Activated CD4-positive, alpha-beta T cell treated with anti-CD3 and anti-CD28 coated beads for 36 hours (primary cell): ENCODE results near the gene SPSB1. TPM values are rescaled to one million over a fixed set of nuclear protein-coding genes. Genes with fewer than 3 reads are reported as not detected.

Source experiments
- ATAC-seq: fragments of 200-7000 bp; cut with Tn5 transposase; one replicate; pipeline ENCODE4 v1.10.0; 2021; ENCODE audit warnings: mild to moderate bottlenecking, moderate library complexity
- CTCF ChIA-PET: fragments of 350-600 bp; sonication (Branson Sonifier 250); formaldehyde crosslinking; loops from one replicate; lab custom pipeline; 2021; ENCODE audit warnings: antibody characterized with exemption; lab: Charles Lee
- POLR2A ChIA-PET: fragments of 350-600 bp; sonication (Branson Sonifier 250); formaldehyde crosslinking; loops from one replicate; lab custom pipeline; 2021; ENCODE audit warnings: antibody characterized with exemption, inconsistent platforms; lab: Charles Lee
- DNase-seq: peaks from one replicate; pipeline ENCODE4 v3.0.0-alpha.2; 2020
- H3K27ac Mint-ChIP-seq: one replicate; pipeline ENCODE4 v1.8.0; 2021; ENCODE audit warnings: mixed read lengths
- H3K27me3 Mint-ChIP-seq: one replicate; pipeline ENCODE4 v1.8.0; 2021; ENCODE audit warnings: mixed read lengths
- H3K36me3 Mint-ChIP-seq: one replicate; pipeline ENCODE4 v1.8.0; 2021; ENCODE audit warnings: low read depth, mixed read lengths
- H3K4me1 Mint-ChIP-seq: one replicate; pipeline ENCODE4 v1.8.0; 2021; ENCODE audit warnings: mixed read lengths
- H3K4me3 Mint-ChIP-seq: one replicate; pipeline ENCODE4 v1.8.0; 2021; ENCODE audit warnings: mild to moderate bottlenecking, moderate library complexity, mixed read lengths
- H3K9me3 Mint-ChIP-seq: one replicate; pipeline ENCODE4 v1.8.0; 2021; ENCODE audit warnings: low read depth, mixed read lengths
- intact Hi-C, 2 experiments: fragments of 100-400 bp; cut with DNase I in 1 of 2; cut with micrococcal nuclease in 1 of 2; formaldehyde crosslinking; loops; one replicate each; pipeline versions ENCODE4 v1.14.2 to v1.15.1; 2022 to 2024; cut with DNase I, micrococcal nuclease
- total RNA-seq, 2 experiments: library from RNA; stranded (reverse); gene quantifications; one replicate each; pipeline ENCODE4 v1.2.3, GENCODE V29; 2021

SPSB1 gene
- total RNA-seq, 2 experiments from 2014 or later: 5.7 to 6.8 TPM

DNA sequence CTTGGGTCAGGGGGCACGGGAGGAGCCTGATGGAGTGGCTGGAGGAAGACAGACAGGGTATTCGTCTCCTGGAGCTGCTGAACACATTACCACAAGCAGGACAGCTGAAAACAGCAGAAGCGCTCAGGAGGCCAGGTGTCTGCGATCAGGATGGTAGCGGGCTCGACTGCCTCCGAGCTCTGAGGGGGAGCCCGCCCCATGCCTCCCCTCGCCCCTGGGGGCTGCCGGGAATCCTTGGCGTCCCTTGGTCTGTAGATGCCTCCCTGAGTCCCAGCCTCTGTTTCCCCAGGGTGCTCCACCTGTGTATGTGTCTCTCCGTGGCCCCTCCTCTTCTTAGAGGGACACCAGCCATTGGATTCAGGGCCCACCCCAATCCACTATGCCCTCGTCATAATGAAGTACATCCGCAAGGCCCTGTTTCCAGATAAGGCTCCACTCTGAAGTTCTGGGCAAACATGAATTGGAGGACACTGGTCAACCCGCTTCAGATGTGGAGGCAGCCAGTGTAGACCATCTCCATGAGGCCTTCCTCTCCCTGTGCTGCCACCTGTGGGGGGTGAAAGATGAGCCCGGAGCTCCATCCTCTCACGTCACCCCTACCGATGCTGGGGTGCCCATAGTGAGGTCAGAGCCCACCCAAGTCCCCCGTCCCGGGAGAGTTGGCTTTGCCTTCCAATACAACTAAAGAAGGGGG lies 67.8 kb downstream of the SPSB1 start:
- DNase-seq (no peak), ATAC-seq (no peak)
- Mint-ChIP-seq H3K27ac (no peak overlapping the region), H3K9me3 (no peaks in the 10 kb centered on the region), H3K27me3 (no peaks in the 10 kb centered on the region), H3K36me3 (peaks cover 7% of the 10 kb centered on the region), H3K4me3 (no peak overlapping the region), H3K4me1 (no peaks in the 10 kb centered on the region)
- CTCF ChIA-PET: interaction anchor here (0.6 kb wide), 1 partner anchor 96 kb away, joined by 6 read pairs; no protein-coding TSS in a partner anchor
- POLR2A ChIA-PET: interaction anchor here (0.6 kb wide), 1 partner anchor 21 kb away, joined by 3 read pairs; no protein-coding TSS in a partner anchor
- intact Hi-C loops: no loop called here

DNA sequence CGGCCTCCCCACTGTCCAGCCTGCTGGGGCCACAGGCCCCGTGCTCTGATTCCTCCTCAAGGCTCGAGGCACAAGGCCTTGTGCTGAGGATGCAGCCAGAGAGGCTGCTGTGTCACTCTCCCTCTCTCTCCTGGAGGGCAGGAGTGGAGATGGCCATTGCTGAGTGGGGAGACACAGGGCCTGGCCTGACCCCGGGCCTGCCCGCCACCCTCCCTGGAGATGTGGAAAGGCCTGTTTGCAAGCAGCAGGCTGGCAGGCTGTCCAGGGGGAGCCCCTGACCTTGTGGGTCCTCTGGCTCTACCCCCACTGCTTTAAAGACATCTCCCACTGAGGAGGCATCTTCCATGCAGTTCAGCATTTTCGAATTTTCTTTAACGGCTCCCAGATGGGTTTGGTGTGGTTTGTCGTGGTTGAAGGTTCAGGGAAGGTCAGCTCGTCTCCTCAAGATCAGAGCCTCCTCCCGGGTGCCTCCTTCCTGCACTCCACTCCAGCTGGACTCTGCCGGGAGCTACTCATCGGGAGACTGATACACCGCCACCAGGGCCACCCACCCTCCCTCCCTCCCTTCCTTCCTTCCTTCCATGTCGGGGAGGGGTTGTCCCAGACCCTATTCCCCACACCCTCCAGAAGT lies 69.1 kb downstream of the SPSB1 start:
- ChIA-PET CTCF (no interaction called here), POLR2A (no interaction called here)
- peaks cover under 1% of the 10 kb centered on the region for H3K36me3 Mint-ChIP-seq

DNA sequence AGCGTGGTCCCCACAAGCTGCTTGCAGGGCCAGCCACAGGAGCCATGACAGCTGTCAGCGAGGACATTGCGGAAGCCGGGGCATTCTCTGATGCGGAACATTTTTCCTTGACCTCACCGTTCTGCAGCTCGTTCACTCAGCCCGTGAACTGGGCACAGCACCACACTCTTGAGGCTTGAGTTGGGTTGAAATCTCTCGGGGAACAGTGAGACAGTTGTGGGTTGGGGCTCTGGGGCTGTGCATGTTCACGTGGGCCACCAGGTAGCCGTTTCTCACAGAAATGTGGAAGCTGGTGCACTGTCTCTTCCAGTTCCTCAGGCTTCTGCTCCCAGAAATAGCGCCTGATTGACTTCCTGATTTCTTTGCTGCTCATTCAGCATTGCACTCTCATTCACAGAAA lies 69.8 kb downstream of the SPSB1 start:
- H3K4me3 Mint-ChIP-seq: no peak overlapping the region
- peaks cover under 1% of the 10 kb centered on the region for H3K4me1 Mint-ChIP-seq
- no peaks in the 10 kb centered on the region for H3K36me3 Mint-ChIP-seq
- CTCF ChIA-PET: interaction anchor here (0.8 to 1.6 kb wide), 2 partner anchors 10 to 95 kb away, joined by 3 to 4 read pairs; no protein-coding TSS in a partner anchor
- intact Hi-C loops: no loop called here
- H3K9me3 Mint-ChIP-seq: no peaks in the 10 kb centered on the region
- DNase-seq: no peak
- no peaks in the 10 kb centered on the region for H3K27me3 Mint-ChIP-seq
- ATAC-seq: no peak
- POLR2A ChIA-PET: no interaction called here
- no peak overlapping the region for H3K27ac Mint-ChIP-seq

More for the DNA sequence above, 69.1 kb downstream of the SPSB1 start:
- DNase-seq (no peak), ATAC-seq (no peak)
- intact Hi-C loops: no loop called here
- Mint-ChIP-seq H3K4me1 (no peaks in the 10 kb centered on the region), H3K27ac (no peak overlapping the region), H3K9me3 (no peaks in the 10 kb centered on the region), H3K27me3 (no peaks in the 10 kb centered on the region), H3K4me3 (no peak overlapping the region)

DNA sequence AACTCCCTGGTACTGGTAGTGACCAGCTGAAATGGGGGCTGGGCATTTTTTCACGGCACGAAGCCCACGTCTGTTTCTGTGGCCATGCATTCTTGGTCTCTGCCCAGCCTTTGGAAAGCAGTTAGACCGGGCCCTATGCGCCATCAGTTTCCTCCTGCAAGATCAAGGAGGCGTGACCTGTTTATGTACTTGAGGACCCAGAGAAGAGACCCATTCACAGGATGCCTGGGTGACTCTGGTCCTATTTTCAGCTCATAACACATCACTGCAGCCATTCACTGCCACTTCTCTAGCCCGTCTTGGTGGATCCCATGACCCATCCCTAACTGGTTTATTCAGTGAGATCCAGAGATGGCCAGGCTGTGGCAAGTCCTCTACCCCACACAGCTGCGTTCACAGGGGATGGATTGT lies 70.4 kb downstream of the SPSB1 start:
- CTCF ChIA-PET: interaction anchor here (0.8 to 1.6 kb wide), 2 partner anchors 9 to 96 kb away, joined by 3 to 4 read pairs; no protein-coding TSS in a partner anchor
- H3K4me3 Mint-ChIP-seq: no peak overlapping the region
- no peaks in the 10 kb centered on the region for H3K9me3 Mint-ChIP-seq
- POLR2A ChIA-PET: no interaction called here
- H3K27ac Mint-ChIP-seq: no peak overlapping the region
- intact Hi-C loops: no loop called here
- DNase-seq (no peak), ATAC-seq (no peak)
- no peaks in the 10 kb centered on the region for H3K27me3 Mint-ChIP-seq
- peaks cover 5% of the 10 kb centered on the region for H3K4me1 Mint-ChIP-seq
- no peaks in the 10 kb centered on the region for H3K36me3 Mint-ChIP-seq

DNA sequence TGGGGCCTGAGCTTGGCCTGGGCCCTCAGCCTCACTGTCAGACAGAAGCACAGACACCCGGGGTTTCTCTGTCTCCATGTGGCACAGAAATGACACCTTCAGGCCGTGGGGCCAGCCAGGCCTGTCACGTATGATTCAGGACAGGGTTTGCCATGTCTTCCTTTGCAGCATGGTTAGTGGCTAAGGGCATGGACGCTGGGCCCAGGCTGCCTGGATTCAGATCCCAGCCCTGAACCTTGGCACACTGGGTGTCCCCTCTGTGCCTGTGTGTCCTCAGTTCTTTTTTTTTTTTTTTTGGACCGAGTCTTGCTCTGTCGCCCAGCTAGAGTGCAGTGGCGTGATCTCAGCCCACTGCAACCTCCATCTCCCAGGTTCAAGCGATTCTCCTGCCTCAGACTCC lies 73.6 kb downstream of the SPSB1 start:
- ChIA-PET POLR2A (no interaction called here), CTCF (interaction anchor here (0.6 kb wide), 1 partner anchor 45 kb away, joined by 4 read pairs; no protein-coding TSS in a partner anchor)
- Mint-ChIP-seq H3K4me1 (peaks cover 13% of the 10 kb centered on the region), H3K27me3 (no peaks in the 10 kb centered on the region), H3K4me3 (no peak overlapping the region), H3K9me3 (no peaks in the 10 kb centered on the region), H3K27ac (no peak overlapping the region), H3K36me3 (no peaks in the 10 kb centered on the region)
- DNase-seq: no peak
- intact Hi-C loops: no loop called here
- ATAC-seq: no peak

DNA sequence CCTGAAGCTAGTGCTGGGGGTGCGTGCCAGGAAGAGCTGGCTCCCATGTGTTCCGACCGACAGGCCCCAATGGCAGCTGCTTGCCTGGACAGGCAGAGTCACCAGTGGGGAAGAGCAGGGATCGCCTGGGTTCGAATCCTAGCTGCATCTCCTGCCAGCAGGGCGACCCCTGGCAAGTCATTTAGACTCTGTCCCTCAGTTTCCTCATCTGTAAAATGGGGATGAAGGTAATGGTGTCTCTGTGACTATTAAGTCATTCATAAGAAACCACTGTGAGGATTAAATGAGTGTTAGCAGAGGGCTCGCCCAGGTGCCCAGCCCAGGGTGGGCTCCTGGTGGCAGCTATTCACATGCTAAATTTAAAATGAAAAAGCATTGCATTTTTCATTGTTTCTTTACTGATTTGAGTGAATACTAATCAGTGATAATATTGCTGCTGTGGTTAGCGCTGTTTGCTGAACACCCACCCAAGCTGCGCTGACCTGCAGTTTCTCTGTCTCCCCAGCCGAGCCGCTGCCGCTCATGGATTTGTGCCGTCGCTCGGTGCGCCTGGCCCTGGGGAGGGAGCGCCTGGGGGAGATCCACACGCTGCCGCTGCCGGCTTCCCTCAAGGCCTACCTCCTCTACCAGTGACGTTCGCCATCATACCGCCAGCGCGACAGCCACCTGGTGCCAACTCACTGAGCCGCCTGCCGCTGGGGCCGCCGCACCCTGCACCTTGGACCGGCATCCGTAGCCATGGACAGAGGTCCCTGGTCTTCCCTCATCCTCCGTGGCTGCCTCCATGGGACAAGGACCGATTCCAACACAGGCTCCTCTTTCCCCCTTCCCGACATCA lies 74.5 kb downstream of the SPSB1 start:
- CTCF ChIA-PET: interaction anchor here (1.1 kb wide), 1 partner anchor 61 kb away, joined by 4 read pairs; no protein-coding TSS in a partner anchor
- DNase-seq: no peak
- POLR2A ChIA-PET: interaction anchor here (0.5 kb wide), 1 partner anchor 13 kb away, joined by 3 read pairs; no protein-coding TSS in a partner anchor
- H3K4me3 Mint-ChIP-seq: no peak overlapping the region
- no peak for ATAC-seq
- H3K27ac Mint-ChIP-seq: no peak overlapping the region
- H3K4me1 Mint-ChIP-seq: peaks cover 13% of the 10 kb centered on the region
- H3K27me3 Mint-ChIP-seq: no peaks in the 10 kb centered on the region
- H3K9me3 Mint-ChIP-seq: no peaks in the 10 kb centered on the region
- intact Hi-C loops: no loop called here
- H3K36me3 Mint-ChIP-seq: no peaks in the 10 kb centered on the region

DNA sequence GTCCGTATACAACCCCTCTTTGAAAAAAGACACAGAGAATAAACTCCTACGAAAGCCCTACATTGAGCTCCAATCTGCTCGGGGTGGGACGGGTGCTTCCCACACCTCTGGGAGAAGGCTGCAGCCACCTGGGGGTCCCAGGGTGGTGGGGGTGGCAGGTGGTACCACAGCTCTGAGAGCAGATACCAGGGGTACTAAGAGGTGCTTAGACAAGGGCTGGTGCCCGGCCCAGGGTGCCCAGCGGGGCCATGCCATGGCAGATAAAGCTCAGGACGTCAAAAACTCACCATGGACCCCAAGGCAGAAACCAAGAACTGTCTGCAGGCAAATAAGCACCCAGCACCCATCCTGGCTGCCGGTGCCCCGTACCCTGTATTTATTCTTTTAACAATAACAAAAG lies 75.1 kb downstream of the SPSB1 start:
- Mint-ChIP-seq H3K4me3 (no peak overlapping the region), H3K36me3 (no peaks in the 10 kb centered on the region), H3K27me3 (no peaks in the 10 kb centered on the region), H3K4me1 (peaks cover 13% of the 10 kb centered on the region), H3K27ac (no peak overlapping the region), H3K9me3 (no peaks in the 10 kb centered on the region)
- ChIA-PET POLR2A (no interaction called here), CTCF (interaction anchor here (1.1 kb wide), 1 partner anchor 60 kb away, joined by 4 read pairs; no protein-coding TSS in a partner anchor)
- intact Hi-C loops: no loop called here
- DNase-seq (no peak), ATAC-seq (no peak)

DNA sequence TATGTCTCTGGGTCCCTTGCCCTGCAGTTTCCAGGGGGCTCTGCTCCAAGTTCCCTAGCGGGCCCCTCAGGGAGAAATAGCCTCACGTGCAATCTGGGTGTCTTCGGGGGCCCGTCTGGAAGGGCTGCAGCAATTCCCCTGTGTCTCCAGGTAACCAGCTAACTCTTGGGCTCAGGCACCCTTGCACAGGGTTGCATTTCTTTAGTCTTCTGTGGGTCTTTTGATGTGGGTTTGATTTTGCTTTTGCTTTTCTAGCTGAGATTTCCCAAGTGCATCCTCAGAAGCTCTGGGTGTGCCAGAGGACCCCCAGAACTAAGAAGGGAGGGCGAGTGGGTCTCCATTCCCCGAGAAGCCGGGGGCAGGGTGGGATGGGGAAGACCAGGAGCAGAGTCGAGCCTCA lies 75.7 kb downstream of the SPSB1 start:
- no peaks in the 10 kb centered on the region for H3K36me3 Mint-ChIP-seq
- CTCF ChIA-PET: interaction anchor here (0.7 to 1.1 kb wide), 3 partner anchors 60 to 359 kb away, joined by 3 to 4 read pairs (median 3); no protein-coding TSS in a partner anchor
- H3K9me3 Mint-ChIP-seq: no peaks in the 10 kb centered on the region
- ATAC-seq (no peak), DNase-seq (no peak)
- intact Hi-C loops: no loop called here
- peaks cover 13% of the 10 kb centered on the region for H3K4me1 Mint-ChIP-seq
- H3K27me3 Mint-ChIP-seq: no peaks in the 10 kb centered on the region
- H3K27ac Mint-ChIP-seq: no peak overlapping the region
- no peak overlapping the region for H3K4me3 Mint-ChIP-seq
- POLR2A ChIA-PET: interaction anchor here (0.6 kb wide), 1 partner anchor 104 kb away, joined by 9 read pairs; no protein-coding TSS in a partner anchor

DNA sequence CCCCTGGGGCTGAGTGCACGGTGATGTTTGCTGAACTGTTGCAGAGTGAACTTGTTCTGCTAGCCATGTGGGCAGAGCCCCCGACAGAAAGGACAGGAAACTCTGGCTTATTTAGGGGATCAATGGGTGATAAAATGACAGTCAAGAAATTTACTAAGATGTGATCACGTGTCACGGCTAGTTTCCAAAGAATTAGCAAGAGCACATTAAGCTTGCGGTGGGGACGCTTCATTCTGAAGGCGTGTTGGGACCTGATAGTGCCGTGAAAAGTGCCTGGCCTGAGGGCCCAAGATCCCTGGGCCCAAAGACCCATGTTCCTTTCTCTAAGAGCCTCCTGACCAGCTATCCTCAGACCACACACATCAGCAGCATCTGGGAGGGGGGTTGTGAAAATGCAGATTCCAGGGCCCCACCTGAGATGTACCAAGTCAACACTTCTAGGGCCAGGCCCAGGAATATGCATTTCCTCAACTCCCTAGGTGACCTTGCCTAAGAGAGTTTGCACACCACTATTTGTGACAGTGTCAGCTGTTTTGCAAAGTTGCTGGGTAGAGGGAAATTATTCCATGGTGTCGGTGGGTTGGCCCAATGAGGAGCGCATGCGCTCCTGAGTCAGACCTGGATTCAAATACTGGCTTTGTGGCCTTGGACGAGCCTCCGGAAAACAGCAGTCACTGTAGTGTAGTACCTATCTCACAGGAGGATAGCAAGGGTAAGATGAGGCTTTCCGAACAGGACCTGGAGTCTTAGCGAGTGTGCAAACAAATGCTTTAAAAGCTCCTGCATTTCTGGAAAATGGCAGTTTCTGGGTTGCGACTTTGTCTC lies 77.5 kb downstream of the SPSB1 start:
- Mint-ChIP-seq H3K4me3 (no peak overlapping the region), H3K27ac (no peak overlapping the region), H3K27me3 (no peaks in the 10 kb centered on the region), H3K4me1 (peaks cover 13% of the 10 kb centered on the region), H3K36me3 (no peaks in the 10 kb centered on the region), H3K9me3 (no peaks in the 10 kb centered on the region)
- DNase-seq (no peak), ATAC-seq (no peak)
- ChIA-PET POLR2A (no interaction called here), CTCF (no interaction called here)
- intact Hi-C loops: no loop called here

DNA sequence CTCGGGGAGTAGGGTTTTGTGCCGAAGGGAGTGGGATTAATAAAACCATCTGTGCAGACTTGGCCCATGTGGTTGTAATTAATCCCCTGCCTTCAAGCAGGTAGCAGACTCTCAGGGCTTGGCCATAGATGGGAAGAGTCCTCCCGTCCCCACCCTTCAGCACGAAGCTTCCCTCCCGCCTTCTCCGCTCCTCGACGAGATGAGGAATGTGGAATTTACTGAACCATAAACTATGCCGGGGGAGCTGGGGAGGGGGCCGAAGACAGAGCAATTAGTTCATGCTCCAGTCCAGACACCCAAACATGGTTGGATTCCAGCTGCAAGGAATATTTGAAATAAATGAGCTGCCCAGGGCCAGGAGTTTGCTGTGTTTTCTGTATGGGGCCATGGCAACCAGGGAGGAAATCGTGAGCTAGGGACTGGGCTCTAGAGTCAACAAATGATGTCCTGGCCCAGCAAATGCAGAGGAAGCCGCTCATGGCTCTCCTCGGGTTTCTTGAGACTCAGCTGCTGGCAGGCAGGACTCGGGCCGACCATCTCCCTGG lies 78.8 kb downstream of the SPSB1 start:
- no peaks in the 10 kb centered on the region for H3K27me3 Mint-ChIP-seq
- POLR2A ChIA-PET: interaction anchor here (0.6 kb wide), 1 partner anchor 34 kb away, joined by 6 read pairs; no protein-coding TSS in a partner anchor
- ATAC-seq (no peak), DNase-seq (no peak)
- H3K27ac Mint-ChIP-seq: no peak overlapping the region
- no peaks in the 10 kb centered on the region for H3K9me3 Mint-ChIP-seq
- peaks cover 13% of the 10 kb centered on the region for H3K4me1 Mint-ChIP-seq
- no peaks in the 10 kb centered on the region for H3K36me3 Mint-ChIP-seq
- CTCF ChIA-PET: interaction anchor here (0.8 to 2.2 kb wide), 4 partner anchors 8 to 85 kb away, joined by 3 to 7 read pairs (median 4); no protein-coding TSS in a partner anchor
- no peak overlapping the region for H3K4me3 Mint-ChIP-seq
- intact Hi-C loops: no loop called here
